Esophagus squamous epithelium (tissue), 5 donors: ENCODE data around the gene BCL11B. TPM values are rescaled to one million over a fixed set of nuclear protein-coding genes. Genes with fewer than 3 reads are reported as not detected.

ENCODE experiments used
- DNase-seq: peaks from one replicate; lab custom pipeline; 2025; lab: John Stamatoyannopoulos, UW
- H3K27ac ChIP-seq, 4 donors: fragments of 200-600 bp; sonication (generic); one replicate each; pipeline ENCODE4 v1.5.1; 2016 to 2019; ENCODE audit warnings: mild to moderate bottlenecking in 1 of 4
- H3K27me3 ChIP-seq, 4 donors: fragments of 200-600 bp; sonication (generic); 1 replicate in 3 of 4; 2 replicates in 1 of 4; pipeline versions ENCODE4 v1.5.1 to v1.6.0; 2017 to 2021; ENCODE audit warnings: antibody characterized with exemption in 1 of 4
- H3K36me3 ChIP-seq, 3 donors: fragments of 200-600 bp; sonication (generic); one replicate each; pipeline ENCODE4 v1.5.1; 2016 to 2019
- H3K4me1 ChIP-seq, 3 donors: fragments of 200-600 bp; sonication (generic); one replicate each; pipeline ENCODE4 v1.5.1; 2017 to 2019
- H3K4me3 ChIP-seq, 4 donors: fragments of 200-600 bp; sonication (generic); 1 replicate in 3 of 4; 2 replicates in 1 of 4; pipeline ENCODE4 v1.5.1; 2016 to 2019; ENCODE audit warnings: mild to moderate bottlenecking in 2 of 4, moderate library complexity in 1 of 4
- H3K9me3 ChIP-seq, 3 donors: fragments of 200-600 bp; sonication (generic); one replicate each; pipeline ENCODE4 v1.5.1; 2016 to 2019
- CTCF ChIP-seq, 6 experiments: fragments of 450-650 bp in 4 of 6; fragments of 200-600 bp in 2 of 6; sonication (generic) in 2 of 6; IDR thresholded peaks; one replicate each; pipeline ENCODE4 v1.5.1; 2016 to 2019; ENCODE audit warnings: antibody characterized with exemption in 6 of 6, mild to moderate bottlenecking in 4 of 6, moderate library complexity in 4 of 6
- POLR2A ChIP-seq, 4 donors: fragments of 450-650 bp; IDR thresholded peaks; one replicate each; pipeline ENCODE4 v1.6.1; 2017; ENCODE audit warnings: antibody characterized with exemption in 4 of 4, mild to moderate bottlenecking in 4 of 4, moderate library complexity in 3 of 4
- WGBS, 2 donors: methylation state at CpG; one replicate each; pipeline ENCODE4 v1.1.5; 2018; 5-methylcytosine and 5-hydroxymethylcytosine counted together
- intact Hi-C: fragments of 100-400 bp; cut with DNase I; formaldehyde crosslinking; loops from one replicate; pipeline ENCODE4 v1.15.0; 2022
- total RNA-seq, 4 donors: library from RNA; depleted of rRNA; stranded (reverse); fragments of >200 nt; gene quantifications; one replicate each; pipeline ENCODE4 v1.1.0, GENCODE V29; 2016
- donor health status: DM: yes; HTN: yes; CAD: no.

BCL11B gene
- total RNA-seq, 4 donors from 2014 or later, result 10.1 to 19.3 (median 12.9) TPM

GRCh38 chr14:99213101-99213500 is 58.9 kb downstream of the BCL11B start:
- H3K4me3 ChIP-seq, result no peak overlapping the region
- peaks cover 18 to 93% (median 23%) of the 10 kb centered on the region in 3 donors for H3K4me1 ChIP-seq
- H3K9me3 ChIP-seq, result no peaks in the 10 kb centered on the region
- 35 to 52% methylated on average over 7 to 10 of the region's 11 CpGs for WGBS, 2 donors
- no peak for TF ChIP-seq CTCF (IDR thresholded peaks at IDR 0.05)
- TF ChIP-seq POLR2A (IDR thresholded peaks at IDR 0.05), result no peak
- no peaks in the 10 kb centered on the region for H3K36me3 ChIP-seq
- H3K27me3 ChIP-seq, result no peaks in the 10 kb centered on the region
- intact Hi-C loops, result no loop called here
- DNase-seq, result no peak
- no peak overlapping the region for H3K27ac ChIP-seq

GRCh38 chr14:99212646-99213045 is 59.4 kb downstream of the BCL11B start:
- peaks cover 18 to 93% (median 23%) of the 10 kb centered on the region in 3 donors for H3K4me1 ChIP-seq
- no peaks in the 10 kb centered on the region for H3K9me3 ChIP-seq
- DNase-seq, result no peak
- no peak for TF ChIP-seq POLR2A (IDR thresholded peaks at IDR 0.05)
- TF ChIP-seq CTCF (IDR thresholded peaks at IDR 0.05), result no peak
- H3K27ac ChIP-seq, result no peak overlapping the region
- intact Hi-C loops, result no loop called here
- WGBS, 2 donors, result 90% methylated on average over 2 of the region's 3 CpGs; no CpG with 5 or more reads in 1 of the 2 donors
- no peaks in the 10 kb centered on the region for H3K27me3 ChIP-seq
- H3K36me3 ChIP-seq, result no peaks in the 10 kb centered on the region
- no peak overlapping the region for H3K4me3 ChIP-seq

GRCh38 chr14:99212199-99212598 is 59.8 kb downstream of the BCL11B start:
- intact Hi-C loops, result no loop called here
- no peak for DNase-seq
- Histone ChIP-seq H3K4me3 (no peak overlapping the region), H3K27me3 (no peaks in the 10 kb centered on the region), H3K4me1 (peaks cover 18 to 92% (median 23%) of the 10 kb centered on the region in 3 donors), H3K36me3 (no peaks in the 10 kb centered on the region), H3K27ac (no peak overlapping the region), H3K9me3 (no peaks in the 10 kb centered on the region)
- no peak for TF ChIP-seq CTCF (IDR thresholded peaks at IDR 0.05)
- TF ChIP-seq POLR2A (IDR thresholded peaks at IDR 0.05), result no peak
- WGBS, 2 donors, result 80 to 95% methylated on average over 3 of the region's 7 CpGs

- no peak overlapping the region for H3K27ac ChIP-seq
- H3K27me3 ChIP-seq, result no peaks in the 10 kb centered on the region
- no peaks in the 10 kb centered on the region for H3K36me3 ChIP-seq
- intact Hi-C loops, result no loop called here
- TF ChIP-seq CTCF (IDR thresholded peaks at IDR 0.05) (no peak), POLR2A (IDR thresholded peaks at IDR 0.05) (no peak)
- peaks cover 18 to 88% (median 22%) of the 10 kb centered on the region in 3 donors for H3K4me1 ChIP-seq
- no peak overlapping the region for H3K4me3 ChIP-seq
- H3K9me3 ChIP-seq, result no peaks in the 10 kb centered on the region
- no peak for DNase-seq
- 80 to 86% methylated on average over 9 of the region's 9 CpGs for WGBS, 2 donors
Observed at GRCh38 chr14:99211410-99211809, 60.6 kb downstream of the BCL11B start.

GRCh38 chr14:99210333-99210732 is 61.7 kb downstream of the BCL11B start:
- Histone ChIP-seq H3K4me1 (peaks cover 11 to 80% (median 12%) of the 10 kb centered on the region in 3 donors), H3K4me3 (no peak overlapping the region), H3K27ac (no peak overlapping the region), H3K9me3 (no peaks in the 10 kb centered on the region), H3K36me3 (peaks cover 0 to 6% (median 0%) of the 10 kb centered on the region in 3 donors), H3K27me3 (no peaks in the 10 kb centered on the region)
- intact Hi-C loops, result no loop called here
- DNase-seq, result no peak
- 56 to 58% methylated on average over 3 to 8 of the region's 8 CpGs for WGBS, 2 donors
- no peak for TF ChIP-seq POLR2A (IDR thresholded peaks at IDR 0.05)
- TF ChIP-seq CTCF (IDR thresholded peaks at IDR 0.05), result no peak
